Hepatocyte (in vitro differentiated cells): Measurements from ENCODE around the gene C18orf63.

ENCODE experiments used
- EZH2 ChIP-seq: fragments of 200-600 bp; sonication (generic); IDR thresholded peaks from 2 replicates; pipeline ENCODE4 v1.6.1; 2016; ENCODE audit warnings: antibody characterized with exemption, mild to moderate bottlenecking, borderline replicate concordance
- EZH2phosphoT487 ChIP-seq: fragments of 200-600 bp; sonication (generic); IDR thresholded peaks from one replicate; pipeline ENCODE4 v1.6.1; 2018; ENCODE audit warnings: antibody characterized with exemption, mild to moderate bottlenecking, low read depth, moderate library complexity; ENCODE audit not compliant: unreplicated experiment, severe bottlenecking
- TF ChIP-seq, protein P1 (sequence below): fragments of 200-600 bp; sonication (generic); IDR thresholded peaks from 2 replicates; pipeline ENCODE4 v1.5.1; 2016; ENCODE audit warnings: antibody characterized with exemption, mild to moderate bottlenecking; ENCODE audit not compliant: poor library complexity

DNA sequence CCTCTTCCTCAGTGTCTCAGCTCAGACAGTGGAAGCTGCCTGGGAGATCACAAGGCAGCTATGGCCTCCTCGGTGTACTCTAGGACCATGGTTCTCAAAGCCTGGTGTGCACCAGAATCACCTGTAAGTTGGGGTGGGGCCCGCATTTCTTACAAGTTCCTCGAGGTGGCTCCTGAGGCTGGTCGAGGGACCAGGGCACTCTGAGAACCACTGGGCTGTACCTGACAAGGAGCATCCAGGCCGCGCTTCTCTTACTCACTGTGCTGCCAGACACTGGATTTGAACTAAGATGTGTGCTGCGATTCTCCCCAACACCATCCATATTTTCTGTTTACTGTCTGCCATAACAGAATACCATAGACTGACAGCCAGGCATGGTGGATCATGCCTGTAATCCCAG lies 81.9 kb downstream of the C18orf63 start:
- TF ChIP-seq, protein P1, sequence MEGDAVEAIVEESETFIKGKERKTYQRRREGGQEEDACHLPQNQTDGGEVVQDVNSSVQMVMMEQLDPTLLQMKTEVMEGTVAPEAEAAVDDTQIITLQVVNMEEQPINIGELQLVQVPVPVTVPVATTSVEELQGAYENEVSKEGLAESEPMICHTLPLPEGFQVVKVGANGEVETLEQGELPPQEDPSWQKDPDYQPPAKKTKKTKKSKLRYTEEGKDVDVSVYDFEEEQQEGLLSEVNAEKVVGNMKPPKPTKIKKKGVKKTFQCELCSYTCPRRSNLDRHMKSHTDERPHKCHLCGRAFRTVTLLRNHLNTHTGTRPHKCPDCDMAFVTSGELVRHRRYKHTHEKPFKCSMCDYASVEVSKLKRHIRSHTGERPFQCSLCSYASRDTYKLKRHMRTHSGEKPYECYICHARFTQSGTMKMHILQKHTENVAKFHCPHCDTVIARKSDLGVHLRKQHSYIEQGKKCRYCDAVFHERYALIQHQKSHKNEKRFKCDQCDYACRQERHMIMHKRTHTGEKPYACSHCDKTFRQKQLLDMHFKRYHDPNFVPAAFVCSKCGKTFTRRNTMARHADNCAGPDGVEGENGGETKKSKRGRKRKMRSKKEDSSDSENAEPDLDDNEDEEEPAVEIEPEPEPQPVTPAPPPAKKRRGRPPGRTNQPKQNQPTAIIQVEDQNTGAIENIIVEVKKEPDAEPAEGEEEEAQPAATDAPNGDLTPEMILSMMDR = no peak
- TF ChIP-seq EZH2phosphoT487 (no peak), EZH2 (no peak)
